AG09319 (cell line): ENCODE results near the gene ATXN7.

Experiments used
- DNase-seq: peaks from one replicate; pipeline ENCODE4 v3.0.0-alpha.2; 2010; ENCODE audit warnings: low read depth; ENCODE audit errors: extremely low read depth
- TF ChIP-seq, protein P1 (sequence below): IDR thresholded peaks from 2 replicates; pipeline ENCODE4 v1.5.1; 2011; ENCODE audit warnings: low read depth, mild to moderate bottlenecking, inconsistent platforms, low read length, moderate library complexity

The ATXN7 gene

DNA sequence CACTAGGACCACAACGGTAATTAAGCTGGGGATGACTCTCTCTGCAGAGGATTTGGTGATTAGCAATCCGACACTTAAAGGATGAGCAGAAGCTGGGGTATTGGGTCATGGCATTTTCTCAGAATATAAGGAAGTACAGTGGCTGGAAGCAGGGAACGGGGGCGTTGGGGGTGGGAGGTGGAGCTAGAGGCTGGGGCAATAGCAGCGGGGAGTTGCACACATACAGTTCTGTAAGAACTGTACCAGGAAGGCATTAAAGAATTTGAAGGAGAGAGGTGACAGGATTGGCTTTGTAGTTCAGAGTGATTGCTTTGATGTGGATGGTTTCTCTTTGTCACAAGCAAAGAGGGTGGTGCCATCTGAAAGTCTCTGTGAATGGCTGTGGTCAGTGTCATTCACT is 131.4 kb downstream of the ATXN7 start:
- TF ChIP-seq, protein P1, sequence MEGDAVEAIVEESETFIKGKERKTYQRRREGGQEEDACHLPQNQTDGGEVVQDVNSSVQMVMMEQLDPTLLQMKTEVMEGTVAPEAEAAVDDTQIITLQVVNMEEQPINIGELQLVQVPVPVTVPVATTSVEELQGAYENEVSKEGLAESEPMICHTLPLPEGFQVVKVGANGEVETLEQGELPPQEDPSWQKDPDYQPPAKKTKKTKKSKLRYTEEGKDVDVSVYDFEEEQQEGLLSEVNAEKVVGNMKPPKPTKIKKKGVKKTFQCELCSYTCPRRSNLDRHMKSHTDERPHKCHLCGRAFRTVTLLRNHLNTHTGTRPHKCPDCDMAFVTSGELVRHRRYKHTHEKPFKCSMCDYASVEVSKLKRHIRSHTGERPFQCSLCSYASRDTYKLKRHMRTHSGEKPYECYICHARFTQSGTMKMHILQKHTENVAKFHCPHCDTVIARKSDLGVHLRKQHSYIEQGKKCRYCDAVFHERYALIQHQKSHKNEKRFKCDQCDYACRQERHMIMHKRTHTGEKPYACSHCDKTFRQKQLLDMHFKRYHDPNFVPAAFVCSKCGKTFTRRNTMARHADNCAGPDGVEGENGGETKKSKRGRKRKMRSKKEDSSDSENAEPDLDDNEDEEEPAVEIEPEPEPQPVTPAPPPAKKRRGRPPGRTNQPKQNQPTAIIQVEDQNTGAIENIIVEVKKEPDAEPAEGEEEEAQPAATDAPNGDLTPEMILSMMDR = no peak
- DNase-seq = no peak

DNA sequence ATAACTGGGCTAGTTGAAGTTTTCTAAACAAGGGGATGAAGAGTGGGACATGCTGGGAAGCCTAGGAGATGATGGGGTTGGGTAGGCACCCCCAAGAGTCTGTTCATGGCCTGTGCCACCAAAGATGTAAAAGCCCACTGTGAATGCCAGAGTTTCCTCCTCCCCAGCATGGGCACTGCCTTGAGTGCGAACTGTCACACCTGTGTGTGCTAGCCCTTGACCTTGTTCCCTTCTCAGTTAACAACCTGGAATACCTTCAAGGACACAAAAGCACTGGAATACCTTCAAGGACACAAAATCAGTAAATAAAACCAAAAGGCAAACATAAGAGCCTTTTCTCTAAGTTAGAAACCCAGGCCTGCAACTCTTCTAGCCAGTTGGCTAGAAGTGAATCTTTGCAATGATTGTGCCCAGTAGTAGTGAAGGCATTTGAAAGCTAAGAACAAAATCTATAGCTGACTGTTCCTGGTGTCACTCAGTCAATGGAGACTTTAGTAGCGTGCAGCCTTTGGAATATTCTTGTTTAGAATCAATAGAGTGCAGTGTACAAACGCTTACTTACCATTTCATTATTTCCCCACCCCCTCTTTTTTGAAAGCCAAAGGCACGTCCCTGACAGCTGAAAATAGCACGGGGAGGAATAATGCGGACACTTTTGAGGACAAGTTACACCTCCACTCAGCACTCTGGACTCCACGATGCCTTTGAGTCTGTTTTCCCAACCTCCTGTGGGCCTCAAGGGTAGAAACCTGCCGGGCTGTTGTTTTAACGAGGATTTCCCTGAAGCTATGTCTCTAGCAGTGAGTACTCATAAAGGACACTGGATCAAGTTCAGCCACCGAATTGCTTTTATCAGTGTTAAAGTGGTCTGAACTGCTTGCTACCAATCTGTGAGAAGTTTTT is 135.4 kb downstream of the ATXN7 start:
- DNase-seq = no peak
- TF ChIP-seq, protein P1 = no peak

DNA sequence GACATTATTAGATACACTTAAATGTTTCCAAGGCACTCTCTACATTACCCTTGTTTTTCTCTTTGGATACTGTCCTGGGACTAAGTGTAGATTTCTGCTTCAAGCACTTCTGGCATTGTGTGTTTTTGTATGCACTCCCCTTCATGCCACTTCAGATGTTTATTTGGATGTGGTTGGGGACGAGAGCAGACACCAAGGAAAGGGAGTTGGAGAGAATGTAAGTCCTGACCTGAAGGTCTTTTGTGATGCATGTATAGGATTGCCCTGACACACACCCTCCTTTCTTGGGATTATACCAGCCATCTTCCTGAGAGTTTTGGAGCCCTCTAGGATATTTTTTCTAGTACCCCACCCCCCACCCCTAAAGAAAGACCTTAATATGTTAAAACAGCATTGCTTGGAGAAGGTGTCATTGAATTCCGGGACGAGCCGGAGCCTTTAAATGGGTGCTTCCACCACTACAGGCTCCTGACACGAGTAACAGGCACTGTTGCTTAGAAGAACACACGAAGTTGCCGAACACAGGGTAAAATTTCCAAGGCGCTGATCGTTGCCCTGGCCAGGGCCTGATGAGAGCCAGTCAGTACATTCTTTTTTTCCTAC is 136.9 kb downstream of the ATXN7 start:
- DNase-seq = no peak
- TF ChIP-seq, protein P1 = no peak

DNA sequence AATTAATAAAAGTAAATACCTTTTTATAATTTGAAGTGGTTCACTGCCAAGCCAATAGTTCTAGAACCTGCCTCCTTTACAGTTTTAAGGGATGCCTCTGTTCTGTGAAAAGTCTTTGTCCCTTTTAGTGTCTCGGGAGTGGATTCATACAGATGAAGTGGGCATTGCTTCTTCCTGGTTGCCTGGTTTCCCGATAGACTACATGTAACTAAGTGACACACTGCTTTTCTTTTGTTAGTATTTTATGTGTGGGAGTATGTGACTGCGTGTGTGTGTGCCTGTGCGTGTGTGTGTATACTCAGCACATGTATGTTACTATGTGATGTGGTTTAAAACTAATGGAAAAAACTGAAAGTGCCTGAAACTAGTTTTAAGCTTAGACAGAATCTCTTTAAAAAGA is 138.6 kb downstream of the ATXN7 start:
- TF ChIP-seq, protein P1 = no peak
- no peak for DNase-seq

DNA sequence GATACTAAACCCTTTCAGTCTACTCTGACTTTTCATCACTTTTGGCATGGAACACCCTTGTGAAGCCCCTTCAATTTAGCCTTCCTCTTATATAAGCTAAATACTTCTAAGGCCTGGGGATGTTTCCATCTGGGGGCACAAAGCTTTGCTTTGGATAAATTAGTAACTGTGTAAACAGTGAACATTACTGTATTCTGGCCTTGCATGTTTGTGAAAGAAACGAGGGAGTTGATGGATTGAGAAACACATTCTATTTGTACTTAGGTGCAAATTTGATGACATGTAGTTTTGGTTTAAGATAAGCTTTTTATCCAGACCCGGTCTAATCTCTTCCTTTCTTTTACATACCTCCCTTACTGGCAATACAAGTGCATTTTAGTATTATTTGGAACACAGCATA is 139.9 kb downstream of the ATXN7 start:
- TF ChIP-seq, protein P1 = no peak
- no peak for DNase-seq

DNA sequence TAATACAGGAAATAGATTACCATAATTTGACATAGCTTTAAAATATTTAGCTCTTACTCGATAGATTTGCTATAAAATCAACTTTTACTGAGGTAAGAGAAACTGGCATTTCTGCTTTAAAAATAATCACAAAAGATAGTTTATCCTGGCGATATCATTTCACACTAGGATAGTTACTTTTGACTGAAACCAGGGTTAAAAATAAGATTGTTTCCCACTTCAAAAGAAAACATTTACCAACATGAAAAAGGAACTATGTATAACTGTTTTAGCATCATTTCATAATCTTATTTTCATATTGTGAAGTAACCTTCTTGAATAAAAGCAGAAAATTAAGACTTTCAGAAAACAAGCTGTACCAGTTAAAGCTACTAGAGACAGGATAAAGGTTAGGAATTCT is 144.3 kb downstream of the ATXN7 start:
- DNase-seq = no peak
- TF ChIP-seq, protein P1 = no peak
